ENCODE measurements around the gene LGR4. TPM values are rescaled to one million over a fixed set of nuclear protein-coding genes. Genes with fewer than 3 reads are reported as not detected.
A peak's percentile ranks its signal among the peaks of the same experiment; 100 is the strongest.

The LGR4 gene
- total and polyA plus RNA-seq, 9 of the 15 experiments (the other 6 are each of a cell fraction or from before 2014, with no cell fraction given) = 0.94 to 10.1 (median 5.8) TPM

- TF ChIP-seq ZNF124 (CRISPR knock-in tag; IDR thresholded peaks at IDR 0.05) (no peak), RNF2 (IDR thresholded peaks at IDR 0.05) (peak; percentile 39; the same call in 1 of the 2 replicates), NCOA1 (IDR thresholded peaks at IDR 0.05; ENCODE audit: low read depth) (0 out of 2 replicates have a peak, but pooled peaks have one; percentile 32), ETV6 (IDR thresholded peaks at IDR 0.05; ENCODE audit: borderline replicate concordance in 1 of 2, low read depth in 2 of 2, low read length in 1 of 2) (no peak), ETV6 (CRISPR knock-in tag; IDR thresholded peaks at IDR 0.05; ENCODE audit: borderline replicate concordance) (no peak), GTF2E2 (tag; IDR thresholded peaks at IDR 0.05) (no peak), PRMT5 (CRISPR knock-in tag; IDR thresholded peaks at IDR 0.05) (no peak), PML (IDR thresholded peaks at IDR 0.05; ENCODE audit: low read length) (peak; percentile 85), ZNF655 (CRISPR knock-in tag; IDR thresholded peaks at IDR 0.05) (no peak), MLLT1 (IDR thresholded peaks at IDR 0.05) (no peak), NFE2 (IDR thresholded peaks at IDR 0.05; ENCODE audit: low read depth) (peak; percentile 71), POU5F1 (IDR thresholded peaks at IDR 0.05; ENCODE audit: borderline replicate concordance, low read depth, low read length, partially characterized antibody) (no peak), DACH1 (IDR thresholded peaks at IDR 0.05; ENCODE audit: partially characterized antibody) (no peak), HDAC6 (IDR thresholded peaks at IDR 0.05; ENCODE audit: low read depth, low read length) (no peak), ZKSCAN3 (CRISPR knock-in tag; IDR thresholded peaks at IDR 0.05) (no peak), ZFPM2 (CRISPR knock-in tag; IDR thresholded peaks at IDR 0.05) (no peak), PHF21A (IDR thresholded peaks at IDR 0.05; ENCODE audit: borderline replicate concordance, low read depth) (peak; percentile 24; the same call in 1 of the 2 replicates), HDAC3 (IDR thresholded peaks at IDR 0.05; ENCODE audit: borderline replicate concordance, partially characterized antibody) (peak; percentile 58), MYC (IDR thresholded peaks at IDR 0.05; ENCODE audit: low read depth, low read length) (no peak), MYC (CRISPR knock-in tag; IDR thresholded peaks at IDR 0.05; ENCODE audit: borderline replicate concordance, low read depth) (no peak), CREM (IDR thresholded peaks at IDR 0.05; ENCODE audit: low read depth) (0 out of 2 replicates have a peak, but pooled peaks have one; percentile 46)
- TF ChIP-seq, protein P1, sequence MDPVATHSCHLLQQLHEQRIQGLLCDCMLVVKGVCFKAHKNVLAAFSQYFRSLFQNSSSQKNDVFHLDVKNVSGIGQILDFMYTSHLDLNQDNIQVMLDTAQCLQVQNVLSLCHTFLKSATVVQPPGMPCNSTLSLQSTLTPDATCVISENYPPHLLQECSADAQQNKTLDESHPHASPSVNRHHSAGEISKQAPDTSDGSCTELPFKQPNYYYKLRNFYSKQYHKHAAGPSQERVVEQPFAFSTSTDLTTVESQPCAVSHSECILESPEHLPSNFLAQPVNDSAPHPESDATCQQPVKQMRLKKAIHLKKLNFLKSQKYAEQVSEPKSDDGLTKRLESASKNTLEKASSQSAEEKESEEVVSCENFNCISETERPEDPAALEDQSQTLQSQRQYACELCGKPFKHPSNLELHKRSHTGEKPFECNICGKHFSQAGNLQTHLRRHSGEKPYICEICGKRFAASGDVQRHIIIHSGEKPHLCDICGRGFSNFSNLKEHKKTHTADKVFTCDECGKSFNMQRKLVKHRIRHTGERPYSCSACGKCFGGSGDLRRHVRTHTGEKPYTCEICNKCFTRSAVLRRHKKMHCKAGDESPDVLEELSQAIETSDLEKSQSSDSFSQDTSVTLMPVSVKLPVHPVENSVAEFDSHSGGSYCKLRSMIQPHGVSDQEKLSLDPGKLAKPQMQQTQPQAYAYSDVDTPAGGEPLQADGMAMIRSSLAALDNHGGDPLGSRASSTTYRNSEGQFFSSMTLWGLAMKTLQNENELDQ (CRISPR knock-in tag; IDR thresholded peaks at IDR 0.05; ENCODE audit: borderline replicate concordance) = no peak
- TF ChIP-seq, protein P2, sequence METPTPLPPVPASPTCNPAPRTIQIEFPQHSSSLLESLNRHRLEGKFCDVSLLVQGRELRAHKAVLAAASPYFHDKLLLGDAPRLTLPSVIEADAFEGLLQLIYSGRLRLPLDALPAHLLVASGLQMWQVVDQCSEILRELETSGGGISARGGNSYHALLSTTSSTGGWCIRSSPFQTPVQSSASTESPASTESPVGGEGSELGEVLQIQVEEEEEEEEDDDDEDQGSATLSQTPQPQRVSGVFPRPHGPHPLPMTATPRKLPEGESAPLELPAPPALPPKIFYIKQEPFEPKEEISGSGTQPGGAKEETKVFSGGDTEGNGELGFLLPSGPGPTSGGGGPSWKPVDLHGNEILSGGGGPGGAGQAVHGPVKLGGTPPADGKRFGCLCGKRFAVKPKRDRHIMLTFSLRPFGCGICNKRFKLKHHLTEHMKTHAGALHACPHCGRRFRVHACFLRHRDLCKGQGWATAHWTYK (CRISPR knock-in tag; IDR thresholded peaks at IDR 0.05) = no peak
Observed at GRCh38 chr11:27392278-27393114, 80.1 kb downstream of the LGR4 start (continued).
